Breast epithelium (tissue), 4 donors: ENCODE measurements around the gene TRANK1. TPM values are rescaled to one million over a fixed set of nuclear protein-coding genes. Genes with fewer than 3 reads are reported as not detected.

ENCODE experiments used
- DNase-seq, 2 donors: peaks; one replicate each; pipeline ENCODE4 v3.0.0-alpha.2; 2019; ENCODE audit warnings: low spot score in 2 of 2
- H3K27ac ChIP-seq, 2 donors: fragments of 200-600 bp; sonication (generic) in 1 of 2; one replicate each; pipeline ENCODE4 v1.5.1; 2016 to 2019; ENCODE audit warnings: mild to moderate bottlenecking in 1 of 2
- H3K27me3 ChIP-seq, 2 donors: fragments of 200-600 bp; sonication (generic) in 1 of 2; one replicate each; pipeline versions ENCODE4 v1.5.1 to v1.6.0; 2017 to 2019; ENCODE audit warnings: control low read depth in 1 of 2, mild to moderate bottlenecking in 1 of 2
- H3K36me3 ChIP-seq: fragments of 200-600 bp; one replicate; pipeline ENCODE4 v1.5.1; 2019
- H3K4me1 ChIP-seq, 2 donors: fragments of 200-600 bp; sonication (generic); one replicate each; pipeline ENCODE4 v1.5.1; 2016 to 2019; ENCODE audit warnings: control low read depth in 1 of 2
- H3K4me3 ChIP-seq, 3 donors: fragments of 200-600 bp; sonication (generic); 1 replicate in 2 of 3; 2 replicates in 1 of 3; pipeline ENCODE4 v1.5.1; 2016 to 2019; ENCODE audit warnings: mild to moderate bottlenecking in 3 of 3, moderate library complexity in 2 of 3
- H3K9me3 ChIP-seq, 2 donors: fragments of 200-600 bp; sonication (generic) in 1 of 2; one replicate each; pipeline ENCODE4 v1.5.1; 2016 to 2019; ENCODE audit warnings: control low read depth in 1 of 2
- POLR2A ChIP-seq: fragments of 450-650 bp; IDR thresholded peaks from one replicate; pipeline ENCODE4 v1.6.1; 2016; ENCODE audit warnings: antibody characterized with exemption, mild to moderate bottlenecking, moderate library complexity
- POLR2AphosphoS5 ChIP-seq, 3 donors: sonication (generic); formaldehyde crosslinking; IDR thresholded peaks; one replicate each; pipeline ENCODE4 v1.6.1; 2017; ENCODE audit warnings: antibody characterized with exemption in 3 of 3
- intact Hi-C: fragments of 100-400 bp; cut with DNase I; formaldehyde crosslinking; loops from one replicate; pipeline ENCODE4 v1.15.1; 2023; ENCODE audit warnings: low total_unique reads
- total RNA-seq, 3 donors: library from RNA; depleted of rRNA; stranded (reverse); fragments of >200 nt; gene quantifications; one replicate each; pipeline ENCODE4 v1.1.0, GENCODE V29; 2016
- TF ChIP-seq, protein P1 (sequence below), 3 donors: fragments of 450-650 bp; IDR thresholded peaks; one replicate each; pipeline ENCODE4 v1.5.1; 2016 to 2017; ENCODE audit warnings: antibody characterized with exemption in 3 of 3, mild to moderate bottlenecking in 3 of 3, moderate library complexity in 3 of 3

TRANK1 gene
- total RNA-seq, 3 donors from 2014 or later: 13.6 to 16.6 (median 13.8) TPM

DNA sequence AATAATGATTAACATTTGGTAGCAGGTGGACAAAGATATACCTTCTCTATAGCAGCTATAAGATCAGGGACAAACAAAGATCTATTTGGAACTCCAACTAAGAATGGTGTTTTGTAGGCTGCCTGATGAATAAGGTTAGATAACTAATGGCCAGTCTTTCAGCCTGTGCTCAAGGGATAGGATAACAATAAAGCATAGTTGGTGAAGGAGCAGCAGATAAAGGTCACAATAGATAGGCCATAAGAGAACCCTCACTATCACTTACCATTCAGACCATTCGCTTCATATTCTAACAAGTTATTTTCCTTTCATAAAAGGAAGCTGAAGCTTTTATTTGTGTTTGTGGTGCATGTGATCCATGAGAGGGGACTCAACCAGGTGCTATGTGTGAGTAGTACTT is 28.3 kb upstream of the TRANK1 start:
- H3K36me3 ChIP-seq: no peaks in the 10 kb centered on the region
- no peak for DNase-seq
- intact Hi-C loops: no loop called here

DNA sequence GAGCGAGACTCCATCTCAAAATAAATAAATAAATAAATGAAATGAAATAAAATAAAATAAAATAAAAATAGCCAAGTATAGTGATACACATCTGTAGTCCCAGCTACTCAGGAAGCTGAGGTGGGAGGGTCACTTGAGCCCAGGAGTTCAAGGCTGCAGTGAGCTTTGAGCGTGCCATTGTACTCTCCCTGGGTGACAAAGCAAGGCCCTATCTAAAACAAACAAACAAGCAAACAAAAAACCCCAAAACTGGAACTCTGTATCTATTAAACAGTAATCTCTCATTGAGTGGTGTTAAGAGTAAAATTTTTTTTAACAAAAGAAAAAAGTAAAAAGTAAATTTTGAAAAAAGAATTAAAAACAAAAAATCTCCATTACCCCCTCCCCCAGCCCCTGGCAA is 27.3 kb upstream of the TRANK1 start:
- Histone ChIP-seq H3K4me1 (no peaks in the 10 kb centered on the region), H3K9me3 (no peaks in the 10 kb centered on the region), H3K27me3 (no peaks in the 10 kb centered on the region), H3K27ac (no peak overlapping the region), H3K36me3 (no peaks in the 10 kb centered on the region), H3K4me3 (no peak overlapping the region)
- DNase-seq: no peak
- TF ChIP-seq, protein P1, sequence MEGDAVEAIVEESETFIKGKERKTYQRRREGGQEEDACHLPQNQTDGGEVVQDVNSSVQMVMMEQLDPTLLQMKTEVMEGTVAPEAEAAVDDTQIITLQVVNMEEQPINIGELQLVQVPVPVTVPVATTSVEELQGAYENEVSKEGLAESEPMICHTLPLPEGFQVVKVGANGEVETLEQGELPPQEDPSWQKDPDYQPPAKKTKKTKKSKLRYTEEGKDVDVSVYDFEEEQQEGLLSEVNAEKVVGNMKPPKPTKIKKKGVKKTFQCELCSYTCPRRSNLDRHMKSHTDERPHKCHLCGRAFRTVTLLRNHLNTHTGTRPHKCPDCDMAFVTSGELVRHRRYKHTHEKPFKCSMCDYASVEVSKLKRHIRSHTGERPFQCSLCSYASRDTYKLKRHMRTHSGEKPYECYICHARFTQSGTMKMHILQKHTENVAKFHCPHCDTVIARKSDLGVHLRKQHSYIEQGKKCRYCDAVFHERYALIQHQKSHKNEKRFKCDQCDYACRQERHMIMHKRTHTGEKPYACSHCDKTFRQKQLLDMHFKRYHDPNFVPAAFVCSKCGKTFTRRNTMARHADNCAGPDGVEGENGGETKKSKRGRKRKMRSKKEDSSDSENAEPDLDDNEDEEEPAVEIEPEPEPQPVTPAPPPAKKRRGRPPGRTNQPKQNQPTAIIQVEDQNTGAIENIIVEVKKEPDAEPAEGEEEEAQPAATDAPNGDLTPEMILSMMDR (IDR thresholded peaks at IDR 0.05): no peak
- TF ChIP-seq POLR2AphosphoS5 (IDR thresholded peaks at IDR 0.05) (no peak), POLR2A (no peak)
- intact Hi-C loops: no loop called here

More for the DNA sequence above, 28.3 kb upstream of the TRANK1 start:
- no peak overlapping the region for H3K27ac ChIP-seq
- TF ChIP-seq POLR2AphosphoS5 (IDR thresholded peaks at IDR 0.05): no peak
- H3K9me3 ChIP-seq: no peaks in the 10 kb centered on the region
- H3K27me3 ChIP-seq: no peaks in the 10 kb centered on the region
- no peaks in the 10 kb centered on the region for H3K4me1 ChIP-seq
- no peak overlapping the region for H3K4me3 ChIP-seq

GRCh38 chr3:36969540-36970432 is 24.9 kb upstream of the TRANK1 start:
- peak in 1 of 2 donors; percentile 40 for DNase-seq
- H3K36me3 ChIP-seq: no peaks in the 10 kb centered on the region
- no peaks in the 10 kb centered on the region for H3K9me3 ChIP-seq
- H3K4me3 ChIP-seq: no peak overlapping the region
- H3K27me3 ChIP-seq: no peaks in the 10 kb centered on the region
- intact Hi-C loops: no loop called here
- peak overlapping the region; percentile 51 to 59 for H3K27ac ChIP-seq
- H3K4me1 ChIP-seq: no peaks in the 10 kb centered on the region
- TF ChIP-seq POLR2AphosphoS5 (IDR thresholded peaks at IDR 0.05) (no peak), POLR2A (no peak)
- TF ChIP-seq, protein P1 (IDR thresholded peaks at IDR 0.05): no peak

- no peaks in the 10 kb centered on the region for H3K4me1 ChIP-seq
- no peak overlapping the region for H3K4me3 ChIP-seq
- H3K9me3 ChIP-seq: no peaks in the 10 kb centered on the region
- peak overlapping the region; percentile 29 to 51 for H3K27ac ChIP-seq
- no peak for DNase-seq
- intact Hi-C loops: no loop called here
- no peaks in the 10 kb centered on the region for H3K36me3 ChIP-seq
- TF ChIP-seq, protein P1 (IDR thresholded peaks at IDR 0.05): no peak
- TF ChIP-seq POLR2AphosphoS5 (IDR thresholded peaks at IDR 0.05) (no peak), POLR2A (no peak)
- no peaks in the 10 kb centered on the region for H3K27me3 ChIP-seq
Observed at GRCh38 chr3:36969085-36969484, 24.2 kb upstream of the TRANK1 start.

DNA sequence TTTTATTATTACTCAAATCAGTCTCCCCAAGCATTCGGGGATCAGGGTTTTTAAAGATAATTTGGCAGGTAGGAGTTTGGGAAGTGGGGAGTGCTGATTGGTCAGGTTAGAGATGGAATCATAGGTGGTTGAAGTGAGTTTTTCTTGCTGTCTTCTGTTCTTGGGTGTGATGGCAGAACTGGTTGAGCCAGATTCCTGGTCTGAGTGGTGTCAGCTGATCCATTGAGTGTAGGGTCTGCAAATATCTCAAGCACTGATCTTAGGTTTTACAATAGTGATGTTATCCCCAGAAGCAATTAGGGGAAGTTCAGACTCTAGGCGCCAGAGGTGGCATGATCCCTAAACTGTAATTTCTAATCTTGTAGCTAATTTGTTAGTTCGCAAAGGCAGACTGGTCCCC is 20.6 kb upstream of the TRANK1 start:
- Histone ChIP-seq H3K27me3 (no peaks in the 10 kb centered on the region), H3K4me1 (no peaks in the 10 kb centered on the region), H3K4me3 (no peak overlapping the region), H3K9me3 (no peaks in the 10 kb centered on the region), H3K36me3 (no peaks in the 10 kb centered on the region), H3K27ac (no peak overlapping the region)
- intact Hi-C loops: no loop called here
- TF ChIP-seq POLR2AphosphoS5 (IDR thresholded peaks at IDR 0.05) (no peak), POLR2A (no peak)
- TF ChIP-seq, protein P1 (IDR thresholded peaks at IDR 0.05): no peak
- DNase-seq: no peak
